H1 (cell line): Measurements from ENCODE around the gene FMO3. TPM values are rescaled to one million over a fixed set of nuclear protein-coding genes. Genes with fewer than 3 reads are reported as not detected.

Experiments
- CTCF ChIA-PET: fragments of 300-600 bp; sonication (Branson Sonifier 250); formaldehyde crosslinking; loops from one replicate; lab custom pipeline; 2021; ENCODE audit not compliant: partially characterized antibody; lab: Charles Lee
- POLR2A ChIA-PET: fragments of 300-600 bp; sonication (Branson Sonifier 250); formaldehyde crosslinking; loops from one replicate; lab custom pipeline; 2021; ENCODE audit warnings: inconsistent platforms; ENCODE audit not compliant: partially characterized antibody; lab: Charles Lee
- DNase-seq, 2 experiments: peaks; one replicate each; pipeline versions ENCODE4 v3.0.0 to v3.0.0-alpha.2; 2010 to 2022; ENCODE audit warnings: low spot score in 2 of 2, low read depth in 1 of 2, mixed read lengths in 1 of 2
- FAIRE-seq: peaks from 2 replicates; lab custom pipeline; 2011; peaks lifted over from hg19 to GRCh38; lab: Jason Lieb, UNC
- H2AFZ ChIP-seq: 2 replicates; pipeline ENCODE4 v1.8.1; 2012; ENCODE audit warnings: low read length, inconsistent platforms
- H2AK5ac ChIP-seq: 2 replicates; pipeline ENCODE4 v1.6.1; 2013; ENCODE audit warnings: low read depth, low read length
- H2BK120ac ChIP-seq: replicated peaks from 2 replicates; pipeline ENCODE3; 2013; ENCODE audit warnings: low read depth, low read length, inconsistent platforms
- H2BK12ac ChIP-seq: 2 replicates; pipeline ENCODE4 v1.6.1; 2013; ENCODE audit warnings: low read depth, low read length
- H2BK15ac ChIP-seq: 2 replicates; pipeline ENCODE4 v1.6.1; 2013; ENCODE audit warnings: low read length
- H2BK20ac ChIP-seq: 2 replicates; pipeline ENCODE4 v1.6.1; 2013; ENCODE audit warnings: low read length
- H2BK5ac ChIP-seq: 2 replicates; pipeline ENCODE4 v1.6.1; 2013; ENCODE audit warnings: low read depth, low read length
- H3K14ac ChIP-seq: 2 replicates; pipeline ENCODE4 v1.6.1; 2013; ENCODE audit warnings: inconsistent platforms; ENCODE audit not compliant: insufficient read length
- H3K18ac ChIP-seq: 2 replicates; pipeline ENCODE4 v1.6.1; 2013; ENCODE audit warnings: low read length; ENCODE audit errors: extremely low read depth
- H3K23ac ChIP-seq: 2 replicates; pipeline ENCODE4 v1.6.1; 2013; ENCODE audit warnings: inconsistent platforms; ENCODE audit not compliant: insufficient read length
- H3K23me2 ChIP-seq: 2 replicates; pipeline ENCODE4 v1.6.1; 2013; ENCODE audit warnings: low read depth, low read length
- H3K27ac ChIP-seq: 2 replicates; pipeline ENCODE4 v1.6.1; 2011; ENCODE audit warnings: low read depth, low read length, inconsistent platforms
- H3K27me3 ChIP-seq, 4 experiments: replicated peaks in 1 of 4; 1 replicate in 1 of 4; 2 replicates in 3 of 4; pipeline versions ENCODE4 v1.6.1 to v1.8.1; 2011 to 2013; ENCODE audit warnings: low read length in 3 of 4, mild to moderate bottlenecking in 3 of 4, inconsistent platforms in 2 of 4, mixed read lengths in 2 of 4, moderate library complexity in 1 of 4; ENCODE audit not compliant: control insufficient read depth in 3 of 4, insufficient read depth in 3 of 4; ENCODE audit errors: extremely low read depth in 1 of 4
- H3K36me3 ChIP-seq, 4 experiments: 2 replicates each; pipeline versions ENCODE4 v1.6.1 to v1.8.1; 2011 to 2013; ENCODE audit warnings: mild to moderate bottlenecking in 4 of 4, low read length in 3 of 4, moderate library complexity in 2 of 4, control low read depth in 1 of 4, inconsistent platforms in 1 of 4; ENCODE audit not compliant: insufficient read depth in 4 of 4, control insufficient read depth in 2 of 4
- H3K4ac ChIP-seq: replicated peaks from 2 replicates; pipeline ENCODE3; 2013; ENCODE audit warnings: low read length, low read depth, mixed read lengths, inconsistent platforms; ENCODE audit not compliant: insufficient read length
- H3K4me1 ChIP-seq, 4 experiments: replicated peaks in 1 of 4; 1 replicate in 1 of 4; 2 replicates in 3 of 4; pipeline versions ENCODE4 v1.6.1 to v1.8.1; 2011 to 2013; ENCODE audit warnings: low read length in 3 of 4, inconsistent platforms in 2 of 4, mixed read lengths in 1 of 4; ENCODE audit not compliant: insufficient read depth in 4 of 4, control insufficient read depth in 3 of 4
- H3K4me2 ChIP-seq, 2 experiments: 2 replicates each; pipeline versions ENCODE4 v1.6.1 to v1.8.1; 2011 to 2013; ENCODE audit warnings: low read depth in 2 of 2, low read length in 2 of 2, control low read depth in 1 of 2, inconsistent platforms in 1 of 2, mild to moderate bottlenecking in 1 of 2; ENCODE audit not compliant: insufficient read depth in 1 of 2
- H3K4me3 ChIP-seq, 4 experiments: fragments of 200-600, 300-600 bp in 1 of 4; sonication (generic), shearing (Covaris generic), sonication (Bioruptor Twin) in 1 of 4; 2 replicates each; pipeline versions ENCODE4 v1.5.1 to v1.8.1; 2011 to 2016; ENCODE audit warnings: low read length in 4 of 4, low read depth in 3 of 4, control low read depth in 2 of 4, inconsistent platforms in 2 of 4, mild to moderate bottlenecking in 2 of 4, mixed read lengths in 1 of 4, moderate library complexity in 1 of 4; ENCODE audit not compliant: insufficient read depth in 2 of 4; ENCODE audit errors: extremely low read depth in 1 of 4
- H3K56ac ChIP-seq: replicated peaks from 2 replicates; pipeline ENCODE3; 2013; ENCODE audit warnings: low read depth, mild to moderate bottlenecking, mixed read lengths, low read length, inconsistent platforms; ENCODE audit not compliant: insufficient read length
- H3K79me1 ChIP-seq: 2 replicates; pipeline ENCODE4 v1.6.1; 2013; ENCODE audit warnings: low read depth, low read length, control low read depth
- H3K79me2 ChIP-seq, 2 experiments: 2 replicates each; pipeline versions ENCODE4 v1.6.1 to v1.8.1; 2012 to 2013; ENCODE audit warnings: low read length in 2 of 2, mild to moderate bottlenecking in 2 of 2, inconsistent platforms in 1 of 2; ENCODE audit not compliant: insufficient read depth in 2 of 2, control insufficient read depth in 1 of 2
- H3K9ac ChIP-seq, 4 experiments: replicated peaks in 1 of 4; 1 replicate in 1 of 4; 2 replicates in 3 of 4; pipeline versions ENCODE4 v1.6.1 to v1.8.1; 2011 to 2013; ENCODE audit warnings: low read depth in 3 of 4, low read length in 3 of 4, control low read depth in 2 of 4, mild to moderate bottlenecking in 2 of 4, moderate library complexity in 2 of 4, inconsistent platforms in 1 of 4; ENCODE audit errors: extremely low read depth in 1 of 4
- H3K9me3 ChIP-seq, 2 experiments: 2 replicates each; pipeline versions ENCODE4 v1.6.1 to v1.8.1; 2012 to 2013; ENCODE audit warnings: mild to moderate bottlenecking in 2 of 2, moderate library complexity in 2 of 2, control low read depth in 1 of 2, inconsistent platforms in 1 of 2, low read depth in 1 of 2, low read length in 1 of 2, mixed read lengths in 1 of 2; ENCODE audit not compliant: insufficient read depth in 2 of 2
- H4K20me1 ChIP-seq, 2 experiments: replicated peaks in 1 of 2; 2 replicates each; pipeline versions ENCODE3 to v1.8.1; 2011 to 2013; ENCODE audit warnings: inconsistent platforms in 2 of 2, low read length in 2 of 2, mild to moderate bottlenecking in 1 of 2; ENCODE audit not compliant: insufficient read depth in 2 of 2, control insufficient read depth in 1 of 2
- H4K5ac ChIP-seq: 2 replicates; pipeline ENCODE4 v1.6.1; 2013; ENCODE audit warnings: low read length, low read depth, mixed read lengths, inconsistent platforms; ENCODE audit not compliant: insufficient read length
- H4K8ac ChIP-seq: 2 replicates; pipeline ENCODE4 v1.8.0; 2013; ENCODE audit warnings: mild to moderate bottlenecking, moderate library complexity, low read length, inconsistent platforms; ENCODE audit not compliant: insufficient read depth; ENCODE audit errors: extremely low read depth
- H4K91ac ChIP-seq: replicated peaks from 2 replicates; pipeline ENCODE3; 2013; ENCODE audit warnings: low read length, mixed read lengths, inconsistent platforms; ENCODE audit not compliant: insufficient read length
- ATF3 ChIP-seq: IDR thresholded peaks from 2 replicates; pipeline ENCODE4 v1.6.1; 2011; ENCODE audit warnings: low read depth, mild to moderate bottlenecking, low read length; ENCODE audit not compliant: insufficient read depth
- BACH1 ChIP-seq: IDR thresholded peaks from 2 replicates; pipeline ENCODE4 v1.6.1; 2012; ENCODE audit warnings: low read length, improper control_type of control experiment
- E2F6 ChIP-seq: IDR thresholded peaks from 2 replicates; pipeline ENCODE4 v1.6.1; 2012; ENCODE audit warnings: inconsistent platforms
- EP300 ChIP-seq, 2 experiments: IDR thresholded peaks; 1 replicate in 1 of 2; 2 replicates in 1 of 2; pipeline ENCODE4 v1.6.1; 2011 to 2012; ENCODE audit warnings: low read depth in 2 of 2, low read length in 2 of 2, mild to moderate bottlenecking in 2 of 2, borderline replicate concordance in 1 of 2, inconsistent platforms in 1 of 2, moderate library complexity in 1 of 2
- GABPA ChIP-seq: IDR thresholded peaks from 2 replicates; pipeline ENCODE4 v1.6.1; 2011; ENCODE audit warnings: mild to moderate bottlenecking, low read length, moderate library complexity, borderline replicate concordance; ENCODE audit not compliant: insufficient read depth
- HDAC6 ChIP-seq: IDR thresholded peaks from one replicate; pipeline ENCODE4 v1.7.1; 2012; ENCODE audit warnings: low read depth, mild to moderate bottlenecking, inconsistent platforms, low read length, moderate library complexity
- JUN ChIP-seq: IDR thresholded peaks from 2 replicates; pipeline ENCODE4 v1.6.1; 2011; ENCODE audit warnings: low read depth, mild to moderate bottlenecking, improper control_type of control experiment, low read length
- JUND ChIP-seq: IDR thresholded peaks from 2 replicates; pipeline ENCODE4 v1.6.1; 2011; ENCODE audit warnings: mild to moderate bottlenecking, improper control_type of control experiment, low read length
- NANOG ChIP-seq: IDR thresholded peaks from 2 replicates; pipeline ENCODE4 v1.6.1; 2011; ENCODE audit warnings: low read length, low read depth, mild to moderate bottlenecking, inconsistent platforms; ENCODE audit not compliant: insufficient read depth, poor library complexity, severe bottlenecking
- POLR2AphosphoS5 ChIP-seq: IDR thresholded peaks from 2 replicates; pipeline ENCODE4 v1.6.1; 2011; ENCODE audit warnings: low read depth, low read length
- SP2 ChIP-seq: IDR thresholded peaks from 2 replicates; pipeline ENCODE4 v1.6.1; 2012; ENCODE audit warnings: mild to moderate bottlenecking, low read length, inconsistent platforms
- WGBS, 2 experiments: shearing (Covaris generic) in 1 of 2; methylation state at CpG; one replicate each; pipeline versions ENCODE4 v1.1.6 to v1.1.7; 2013 to 2015; ENCODE audit warnings: low lambda C conversion rate in 2 of 2, mixed read lengths in 2 of 2, inconsistent platforms in 1 of 2, low coverage in 1 of 2, missing lambda C conversion rate in 1 of 2; ENCODE audit not compliant: insufficient replicate concordance in 2 of 2, insufficient coverage in 1 of 2, insufficient read length in 1 of 2; ENCODE audit errors: extremely low coverage in 1 of 2, missing lambda C conversion rate in 1 of 2; 5-methylcytosine and 5-hydroxymethylcytosine counted together
- polyA plus RNA-seq, 7 experiments: library from polyadenylated mRNA; depleted of rRNA in 3 of 7; stranded (reverse) in 5 of 7; unstranded in 2 of 7; fragments of >200 nt in 5 of 7; fragments of 200-250 nt in 2 of 7; gene quantifications; 1 replicate in 5 of 7; 2 replicates in 1 of 7; 4 replicates in 1 of 7; pipeline versions ENCODE4 v1.2.1 to v1.2.3, GENCODE V29; 2011 to 2013; ENCODE audit warnings: missing spikeins in 2 of 7, mixed read lengths in 2 of 7
- total RNA-seq: library from RNA; stranded (reverse); fragmentation: NEBNext Ultra II Directional; extraction: Animal tissue kit (Norgen Biotek cat#: 25700); gene quantifications from 2 replicates; pipeline ENCODE4 v1.2.1, GENCODE V29; 2021

The FMO3 gene
- total and polyA plus RNA-seq, 2 of the 8 experiments (the other 6 are each of a cell fraction or from before 2014, with no cell fraction given): not detected

- H3K79me2 ChIP-seq: no peaks in the 10 kb centered on the region
- no peak overlapping the region for H4K8ac ChIP-seq
- no peak for DNase-seq
- no peaks in the 10 kb centered on the region for H3K23me2 ChIP-seq
- H3K4me1 ChIP-seq: no peaks in the 10 kb centered on the region
- H2BK12ac ChIP-seq: no peak overlapping the region
- no peaks in the 10 kb centered on the region for H3K79me1 ChIP-seq
- CTCF ChIA-PET: interaction anchor here (1.2 to 1.4 kb wide), 2 partner anchors 44 to 81 kb away, joined by 3 read pairs; no protein-coding TSS in a partner anchor
- no peak overlapping the region for H2BK5ac ChIP-seq
- no peaks in the 10 kb centered on the region for H3K36me3 ChIP-seq
- no peaks in the 10 kb centered on the region for H3K27me3 ChIP-seq
- H2BK120ac ChIP-seq: no peak overlapping the region
- no peak for TF ChIP-seq JUND
- no peak for TF ChIP-seq E2F6
- no peak for TF ChIP-seq BACH1
- no peak for TF ChIP-seq NANOG
- no peak for TF ChIP-seq HDAC6
- no peak for TF ChIP-seq JUN
- no peak for TF ChIP-seq ATF3
- TF ChIP-seq EP300 (IDR thresholded peaks at IDR 0.05; ENCODE audit: borderline replicate concordance in 1 of 2, low read depth in 2 of 2, low read length in 2 of 2): no peak
- no peak for TF ChIP-seq SP2
- no peak for TF ChIP-seq GABPA
- TF ChIP-seq POLR2AphosphoS5: no peak
- no peak overlapping the region for H2AFZ ChIP-seq
- no peak overlapping the region for H3K4me3 ChIP-seq
- no peak overlapping the region for H3K4ac ChIP-seq
- H4K20me1 ChIP-seq: no peaks in the 10 kb centered on the region
- no peak overlapping the region for H4K91ac ChIP-seq
- no peak overlapping the region for H3K23ac ChIP-seq
- H3K14ac ChIP-seq: no peak overlapping the region
- H3K18ac ChIP-seq: no peak overlapping the region
- no peak overlapping the region for H2BK20ac ChIP-seq
- H3K27ac ChIP-seq: no peak overlapping the region
- POLR2A ChIA-PET: no interaction called here
- no peak overlapping the region for H4K5ac ChIP-seq
- no peak overlapping the region for H2AK5ac ChIP-seq
- WGBS, 2 experiments: 86% methylated on average over 2 of the region's 2 CpGs; no CpG with 5 or more reads in 1 of the 2 experiments
- H3K9me3 ChIP-seq: no peaks in the 10 kb centered on the region; a peak in 1 of 4 replicates
- no peak overlapping the region for H3K4me2 ChIP-seq
- H2BK15ac ChIP-seq: no peak overlapping the region
- no peak for FAIRE-seq
- no peak overlapping the region for H3K9ac ChIP-seq
- H3K56ac ChIP-seq: no peak overlapping the region
Measured at GRCh38 chr1:171048014-171048413, 42.7 kb upstream of the FMO3 start.
